Measurements from ENCODE around the gene ERVMER34-1.

The ERVMER34-1 gene

GRCh38 chr4:52711272-52711671 lies 40.0 kb downstream of the ERVMER34-1 start:
- Histone ChIP-seq H3K4me1 (ENCODE audit: control insufficient read depth in 1 of 2, insufficient read depth in 2 of 2, low read length in 2 of 2) (peaks cover 31 to 37% of the 10 kb centered on the region in 2 donors), H3K9me3 (ENCODE audit: control insufficient read depth in 1 of 2, low read length in 2 of 2) (no peaks in the 10 kb centered on the region), H3K27me3 (ENCODE audit: control insufficient read depth in 1 of 2, insufficient read depth in 2 of 2, low read length in 2 of 2) (no peaks in the 10 kb centered on the region), H3K27ac (ENCODE audit: low read depth, low read length) (no peak overlapping the region), H3K9ac (ENCODE audit: low read depth in 1 of 2, low read length in 2 of 2) (no peak overlapping the region), H3K36me3 (ENCODE audit: control insufficient read depth in 1 of 2, insufficient read depth in 2 of 2, low read length in 2 of 2) (peaks cover 13 to 23% of the 10 kb centered on the region in 2 donors), H3K4me3 (ENCODE audit: low read depth in 1 of 2, low read length in 2 of 2) (no peak overlapping the region)

GRCh38 chr4:52709155-52709554 lies 42.1 kb downstream of the ERVMER34-1 start:
- Histone ChIP-seq H3K4me3 (ENCODE audit: low read depth in 1 of 2, low read length in 2 of 2) (no peak overlapping the region), H3K9ac (ENCODE audit: low read depth in 1 of 2, low read length in 2 of 2) (no peak overlapping the region), H3K27me3 (ENCODE audit: control insufficient read depth in 1 of 2, insufficient read depth in 2 of 2, low read length in 2 of 2) (no peaks in the 10 kb centered on the region), H3K4me1 (ENCODE audit: control insufficient read depth in 1 of 2, insufficient read depth in 2 of 2, low read length in 2 of 2) (peaks cover 16 to 20% of the 10 kb centered on the region in 2 donors), H3K27ac (ENCODE audit: low read depth, low read length) (no peak overlapping the region), H3K9me3 (ENCODE audit: control insufficient read depth in 1 of 2, low read length in 2 of 2) (no peaks in the 10 kb centered on the region), H3K36me3 (ENCODE audit: control insufficient read depth in 1 of 2, insufficient read depth in 2 of 2, low read length in 2 of 2) (peaks cover 2 to 3% of the 10 kb centered on the region in 2 donors)

GRCh38 chr4:52704661-52705060 lies 46.6 kb downstream of the ERVMER34-1 start:
- H3K36me3 ChIP-seq (ENCODE audit: control insufficient read depth in 1 of 2, insufficient read depth in 2 of 2, low read length in 2 of 2), result no peaks in the 10 kb centered on the region
- H3K9ac ChIP-seq (ENCODE audit: low read depth in 1 of 2, low read length in 2 of 2), result no peak overlapping the region
- H3K27me3 ChIP-seq (ENCODE audit: control insufficient read depth in 1 of 2, insufficient read depth in 2 of 2, low read length in 2 of 2), result no peaks in the 10 kb centered on the region

GRCh38 chr4:52704133-52704532 lies 47.1 kb downstream of the ERVMER34-1 start:
- Histone ChIP-seq H3K9me3 (ENCODE audit: control insufficient read depth in 1 of 2, low read length in 2 of 2) (no peaks in the 10 kb centered on the region), H3K36me3 (ENCODE audit: control insufficient read depth in 1 of 2, insufficient read depth in 2 of 2, low read length in 2 of 2) (no peaks in the 10 kb centered on the region), H3K27me3 (ENCODE audit: control insufficient read depth in 1 of 2, insufficient read depth in 2 of 2, low read length in 2 of 2) (no peaks in the 10 kb centered on the region), H3K27ac (ENCODE audit: low read depth, low read length) (no peak overlapping the region), H3K4me1 (ENCODE audit: control insufficient read depth in 1 of 2, insufficient read depth in 2 of 2, low read length in 2 of 2) (no peaks in the 10 kb centered on the region), H3K9ac (ENCODE audit: low read depth in 1 of 2, low read length in 2 of 2) (no peak overlapping the region), H3K4me3 (ENCODE audit: low read depth in 1 of 2, low read length in 2 of 2) (no peak overlapping the region)

More at GRCh38 chr4:52704661-52705060, 46.6 kb downstream of the ERVMER34-1 start:
- Histone ChIP-seq H3K4me1 (ENCODE audit: control insufficient read depth in 1 of 2, insufficient read depth in 2 of 2, low read length in 2 of 2) (no peaks in the 10 kb centered on the region), H3K9me3 (ENCODE audit: control insufficient read depth in 1 of 2, low read length in 2 of 2) (no peaks in the 10 kb centered on the region), H3K4me3 (ENCODE audit: low read depth in 1 of 2, low read length in 2 of 2) (no peak overlapping the region), H3K27ac (ENCODE audit: low read depth, low read length) (no peak overlapping the region)

GRCh38 chr4:52701207-52701606 lies 50.0 kb downstream of the ERVMER34-1 start:
- no peak overlapping the region for H3K4me3 ChIP-seq (ENCODE audit: low read depth in 1 of 2, low read length in 2 of 2)
- no peak overlapping the region for H3K9ac ChIP-seq (ENCODE audit: low read depth in 1 of 2, low read length in 2 of 2)
- no peaks in the 10 kb centered on the region for H3K27me3 ChIP-seq (ENCODE audit: control insufficient read depth in 1 of 2, insufficient read depth in 2 of 2, low read length in 2 of 2)
- H3K36me3 ChIP-seq (ENCODE audit: control insufficient read depth in 1 of 2, insufficient read depth in 2 of 2, low read length in 2 of 2), result no peaks in the 10 kb centered on the region
- H3K27ac ChIP-seq (ENCODE audit: low read depth, low read length), result no peak overlapping the region
- H3K9me3 ChIP-seq (ENCODE audit: control insufficient read depth in 1 of 2, low read length in 2 of 2), result no peaks in the 10 kb centered on the region
- peaks cover 0 to 4% of the 10 kb centered on the region in 2 donors for H3K4me1 ChIP-seq (ENCODE audit: control insufficient read depth in 1 of 2, insufficient read depth in 2 of 2, low read length in 2 of 2)

GRCh38 chr4:52694936-52695335 lies 56.3 kb downstream of the ERVMER34-1 start:
- H3K9me3 ChIP-seq (ENCODE audit: control insufficient read depth in 1 of 2, low read length in 2 of 2), result peaks cover 10 to 13% of the 10 kb centered on the region in 2 donors
- H3K4me3 ChIP-seq (ENCODE audit: low read depth in 1 of 2, low read length in 2 of 2), result no peak overlapping the region
- H3K9ac ChIP-seq (ENCODE audit: low read depth in 1 of 2, low read length in 2 of 2), result no peak overlapping the region
- H3K27ac ChIP-seq (ENCODE audit: low read depth, low read length), result no peak overlapping the region
- H3K36me3 ChIP-seq (ENCODE audit: control insufficient read depth in 1 of 2, insufficient read depth in 2 of 2, low read length in 2 of 2), result no peaks in the 10 kb centered on the region
- H3K4me1 ChIP-seq (ENCODE audit: control insufficient read depth in 1 of 2, insufficient read depth in 2 of 2, low read length in 2 of 2), result peaks cover 0 to 4% of the 10 kb centered on the region in 2 donors
- H3K27me3 ChIP-seq (ENCODE audit: control insufficient read depth in 1 of 2, insufficient read depth in 2 of 2, low read length in 2 of 2), result no peaks in the 10 kb centered on the region

- peaks cover 10 to 13% of the 10 kb centered on the region in 2 donors for H3K9me3 ChIP-seq (ENCODE audit: control insufficient read depth in 1 of 2, low read length in 2 of 2)
- no peaks in the 10 kb centered on the region for H3K36me3 ChIP-seq (ENCODE audit: control insufficient read depth in 1 of 2, insufficient read depth in 2 of 2, low read length in 2 of 2)
- no peak overlapping the region for H3K27ac ChIP-seq (ENCODE audit: low read depth, low read length)
- no peaks in the 10 kb centered on the region for H3K27me3 ChIP-seq (ENCODE audit: control insufficient read depth in 1 of 2, insufficient read depth in 2 of 2, low read length in 2 of 2)
- H3K9ac ChIP-seq (ENCODE audit: low read depth in 1 of 2, low read length in 2 of 2), result no peak overlapping the region
- no peak overlapping the region for H3K4me3 ChIP-seq (ENCODE audit: low read depth in 1 of 2, low read length in 2 of 2)
- peaks cover 0 to 4% of the 10 kb centered on the region in 2 donors for H3K4me1 ChIP-seq (ENCODE audit: control insufficient read depth in 1 of 2, insufficient read depth in 2 of 2, low read length in 2 of 2)
Observed at GRCh38 chr4:52693492-52693891, 57.7 kb downstream of the ERVMER34-1 start.
